B cell (primary cell): Measurements from ENCODE around the gene STXBP2. TPM values are rescaled to one million over a fixed set of nuclear protein-coding genes. Genes with fewer than 3 reads are reported as not detected.

Source experiments
- ATAC-seq: fragments of 200-7000 bp; cut with Tn5 transposase; one replicate; pipeline ENCODE4 v1.10.0; 2021; ENCODE audit warnings: low read depth, mild to moderate bottlenecking, moderate number of reproducible peaks, moderate library complexity
- CTCF ChIA-PET: fragments of 350-600 bp; sonication (Branson Sonifier 250); formaldehyde crosslinking; loops from one replicate; lab custom pipeline; 2021; ENCODE audit warnings: antibody characterized with exemption, inconsistent platforms; lab: Charles Lee
- POLR2A ChIA-PET: fragments of 350-600 bp; sonication (Branson Sonifier 250); formaldehyde crosslinking; loops from one replicate; lab custom pipeline; 2021; ENCODE audit warnings: antibody characterized with exemption; lab: Charles Lee
- DNase-seq: peaks from one replicate; pipeline ENCODE4 v3.0.0; 2013
- H2AFZ ChIP-seq: 2 replicates; pipeline ENCODE4 v1.6.1; 2012; ENCODE audit warnings: mild to moderate bottlenecking, low read depth, low read length; ENCODE audit not compliant: insufficient read depth, poor library complexity, severe bottlenecking
- H3K27ac ChIP-seq, 2 donors: 1 replicate in 1 of 2; 2 replicates in 1 of 2; pipeline ENCODE4 v1.5.1; 2012 to 2013; ENCODE audit warnings: low read length in 2 of 2, mild to moderate bottlenecking in 2 of 2, moderate library complexity in 1 of 2
- H3K27me3 ChIP-seq, 4 experiments: fragments of 200-600 bp in 1 of 4; sonication (generic) in 1 of 4; replicated peaks in 1 of 4; 1 replicate in 2 of 4; 2 replicates in 2 of 4; pipeline versions ENCODE4 v1.6.1 to v1.7.0; 2013 to 2016; ENCODE audit warnings: low read length in 3 of 4, mild to moderate bottlenecking in 2 of 4, mixed read lengths in 1 of 4, moderate library complexity in 1 of 4; ENCODE audit not compliant: insufficient read depth in 4 of 4, control insufficient read depth in 3 of 4; ENCODE audit errors: control extremely low read depth in 1 of 4
- H3K36me3 ChIP-seq, 2 experiments: replicated peaks in 1 of 2; 1 replicate in 1 of 2; 2 replicates in 1 of 2; pipeline versions ENCODE4 v1.6.1 to v1.7.1; 2013; ENCODE audit warnings: low read length in 1 of 2; ENCODE audit not compliant: insufficient read depth in 2 of 2, control insufficient read depth in 1 of 2; ENCODE audit errors: control extremely low read depth in 1 of 2, extremely low read depth in 1 of 2
- H3K4me1 ChIP-seq, 2 donors: fragments of 200-600 bp in 1 of 2; sonication (generic) in 1 of 2; 1 replicate in 1 of 2; 2 replicates in 1 of 2; pipeline versions ENCODE4 v1.5.1 to v1.6.1; 2013 to 2017; ENCODE audit warnings: low read length in 2 of 2; ENCODE audit not compliant: control insufficient read depth in 2 of 2, insufficient read depth in 2 of 2
- H3K4me2 ChIP-seq: replicated peaks from 2 replicates; pipeline ENCODE3; 2012; ENCODE audit warnings: mild to moderate bottlenecking, low read depth, low read length; ENCODE audit not compliant: poor library complexity, severe bottlenecking
- H3K4me3 ChIP-seq, 5 experiments: fragments of 200-600 bp in 1 of 5; sonication (generic) in 1 of 5; 1 replicate in 3 of 5; 2 replicates in 2 of 5; pipeline versions ENCODE4 v1.5.1 to v1.7.0; 2011 to 2016; ENCODE audit warnings: low read length in 4 of 5, mild to moderate bottlenecking in 4 of 5, low read depth in 2 of 5, control low read depth in 1 of 5, moderate library complexity in 1 of 5; ENCODE audit not compliant: insufficient read depth in 1 of 5; ENCODE audit errors: control extremely low read depth in 1 of 5, extremely low read depth in 1 of 5
- H3K79me2 ChIP-seq: fragments of 200-600 bp; sonication (generic); one replicate; pipeline ENCODE4 v1.6.0; 2016; ENCODE audit warnings: low read length; ENCODE audit not compliant: control insufficient read depth, insufficient read depth
- H3K9ac ChIP-seq: fragments of 200-600 bp; sonication (generic); 2 replicates; pipeline ENCODE4 v1.6.1; 2017; ENCODE audit warnings: mild to moderate bottlenecking, low read length, moderate library complexity
- H3K9me3 ChIP-seq, 3 donors: one replicate each; pipeline versions ENCODE4 v1.6.1 to v1.7.1; 2013; ENCODE audit warnings: low read length in 2 of 3; ENCODE audit not compliant: control insufficient read depth in 2 of 3, insufficient read depth in 1 of 3; ENCODE audit errors: control extremely low read depth in 1 of 3
- H4K20me1 ChIP-seq: 2 replicates; pipeline ENCODE4 v1.6.0; 2012; ENCODE audit warnings: mild to moderate bottlenecking, low read length; ENCODE audit not compliant: insufficient read depth, control insufficient read depth, poor library complexity, severe bottlenecking
- H3K27ac Mint-ChIP-seq: one replicate; pipeline ENCODE4 v1.8.0; 2021; ENCODE audit warnings: mixed read lengths
- H3K27me3 Mint-ChIP-seq: one replicate; pipeline ENCODE4 v1.8.0; 2021; ENCODE audit warnings: mixed read lengths
- H3K4me1 Mint-ChIP-seq: one replicate; pipeline ENCODE4 v1.8.0; 2021; ENCODE audit warnings: mixed read lengths
- H3K4me3 Mint-ChIP-seq: one replicate; pipeline ENCODE4 v1.8.0; 2021; ENCODE audit warnings: mixed read lengths
- H3K9me3 Mint-ChIP-seq: one replicate; pipeline ENCODE4 v1.8.0; 2022; ENCODE audit warnings: mixed read lengths; ENCODE audit not compliant: insufficient read depth
- EZH2 ChIP-seq: IDR thresholded peaks from 2 replicates; pipeline ENCODE4 v1.6.1; 2012; ENCODE audit warnings: borderline replicate concordance, low read depth, mild to moderate bottlenecking, moderate library complexity, low read length; ENCODE audit not compliant: insufficient read depth, poor library complexity, severe bottlenecking
- WGBS: methylation state at CpG from one replicate; pipeline ENCODE4 v1.1.5; 2013; ENCODE audit warnings: missing lambda C conversion rate; ENCODE audit not compliant: insufficient coverage; 5-methylcytosine and 5-hydroxymethylcytosine counted together
- intact Hi-C: fragments of 100-400 bp; cut with micrococcal nuclease; formaldehyde crosslinking; loops from one replicate; pipeline ENCODE4 v1.10.0; 2022
- polyA plus RNA-seq: library from polyadenylated mRNA; depleted of rRNA; stranded (reverse); fragments of >200 nt; gene quantifications from 2 replicates; pipeline ENCODE4 v1.2.3, GENCODE V29; 2012
- total RNA-seq, 2 donors: library from RNA; stranded (reverse); fragments of 120-200 nt in 1 of 2; gene quantifications; 1 replicate in 1 of 2; 2 replicates in 1 of 2; pipeline versions ENCODE4 v1.2.3 to v1.2.4, GENCODE V29; 2013 to 2022
- TF ChIP-seq, protein P1 (sequence below): fragments of 200-600 bp; IDR thresholded peaks from one replicate; pipeline ENCODE4 v1.8.0; 2022; ENCODE audit warnings: antibody characterized with exemption, mild to moderate bottlenecking

Gene STXBP2
- total and polyA plus RNA-seq, 2 donors (not counting 1 experiment from before 2014, with no cell fraction given), result 222 to 226 TPM

DNA sequence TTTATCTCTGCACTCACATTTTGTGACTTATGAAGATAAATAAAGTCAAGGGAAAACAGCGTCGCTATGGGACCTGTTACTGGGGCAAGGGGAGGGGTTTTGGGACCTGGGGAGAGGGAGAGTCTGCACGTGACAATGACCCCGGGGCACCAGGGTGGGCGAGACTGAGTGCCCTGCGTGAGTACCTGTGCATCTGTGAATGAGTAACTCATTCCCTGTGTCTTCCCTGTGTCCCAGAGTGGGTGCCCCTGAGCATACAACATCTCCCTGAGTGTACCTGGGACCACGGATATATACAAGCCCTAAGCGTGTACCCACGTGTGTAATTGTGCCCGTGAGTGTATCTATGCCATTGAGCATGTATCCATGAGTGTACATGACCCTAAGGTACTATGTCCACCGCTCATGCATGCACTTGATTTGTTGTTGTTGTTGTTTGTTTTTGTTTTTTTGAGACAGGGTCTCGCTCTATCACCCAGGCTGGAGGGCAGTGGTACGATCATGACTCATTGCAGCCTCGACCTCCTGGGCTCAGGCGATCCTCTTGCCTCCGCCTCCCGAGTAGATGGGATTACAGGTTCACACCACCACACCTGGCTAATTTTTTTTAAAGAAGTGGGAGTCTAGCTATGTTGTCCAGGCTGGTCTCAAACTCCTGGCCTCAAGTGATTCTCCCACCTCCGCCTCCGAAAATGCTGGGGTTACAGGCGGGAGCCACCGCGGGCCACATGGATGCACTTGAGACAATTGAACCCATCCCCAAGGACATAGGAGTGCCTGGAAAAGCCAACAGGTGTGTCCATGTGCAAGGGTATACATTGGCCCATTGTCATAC lies 43.1 kb downstream of the STXBP2 start:
- peak overlapping the region in 4 of 5 experiments; percentile 74 to 98 (median 96) for H3K4me3 ChIP-seq
- H3K4me1 ChIP-seq, result peaks cover 39 to 49% of the 10 kb centered on the region in 2 donors
- peaks cover 26% of the 10 kb centered on the region for H4K20me1 ChIP-seq
- no peaks in the 10 kb centered on the region for H3K9me3 Mint-ChIP-seq
- DNase-seq (no peak), ATAC-seq (no peak)
- H3K27me3 Mint-ChIP-seq, result peaks cover 16% of the 10 kb centered on the region
- ChIA-PET CTCF (interaction anchor here (0.8 to 5.4 kb wide), 36 partner anchors 10 to 340 kb away, joined by 3 to 145 read pairs (median 6); partner anchors contain the start of genes FCER2, PET100, RETN and XAB2), POLR2A (interaction anchor here (0.8 to 1.5 kb wide), 6 partner anchors 18 to 126 kb away, joined by 3 to 15 read pairs (median 4); partner anchors contain the start of gene FCER2)
- TF ChIP-seq EZH2, result no peak
- H3K27me3 ChIP-seq, result peaks cover 0 to 23% (median 3%) of the 10 kb centered on the region in 4 experiments
- peak overlapping the region; percentile 79 for H3K9ac ChIP-seq
- H3K36me3 ChIP-seq, result peaks cover 0 to 18% of the 10 kb centered on the region in 2 experiments
- peak overlapping the region; percentile 85 for H2AFZ ChIP-seq
- peak overlapping the region; percentile 80 for H3K27ac Mint-ChIP-seq
- H3K4me3 Mint-ChIP-seq, result peak overlapping the region; percentile 87
- H3K4me2 ChIP-seq, result peak overlapping the region; percentile 94
- intact Hi-C loops, result loop anchor here (1.0 to 5.0 kb wide), 8 partner anchors 22 to 583 kb away; partner anchors contain the start of gene SNAPC2
- WGBS, result 60% methylated on average over 19 of the region's 22 CpGs
- no peak overlapping the region for H3K27ac ChIP-seq
- peaks cover 0 to 9% (median 0%) of the 10 kb centered on the region in 3 donors for H3K9me3 ChIP-seq
- peaks cover 58% of the 10 kb centered on the region for H3K4me1 Mint-ChIP-seq
- H3K79me2 ChIP-seq, result peaks cover 32% of the 10 kb centered on the region

DNA sequence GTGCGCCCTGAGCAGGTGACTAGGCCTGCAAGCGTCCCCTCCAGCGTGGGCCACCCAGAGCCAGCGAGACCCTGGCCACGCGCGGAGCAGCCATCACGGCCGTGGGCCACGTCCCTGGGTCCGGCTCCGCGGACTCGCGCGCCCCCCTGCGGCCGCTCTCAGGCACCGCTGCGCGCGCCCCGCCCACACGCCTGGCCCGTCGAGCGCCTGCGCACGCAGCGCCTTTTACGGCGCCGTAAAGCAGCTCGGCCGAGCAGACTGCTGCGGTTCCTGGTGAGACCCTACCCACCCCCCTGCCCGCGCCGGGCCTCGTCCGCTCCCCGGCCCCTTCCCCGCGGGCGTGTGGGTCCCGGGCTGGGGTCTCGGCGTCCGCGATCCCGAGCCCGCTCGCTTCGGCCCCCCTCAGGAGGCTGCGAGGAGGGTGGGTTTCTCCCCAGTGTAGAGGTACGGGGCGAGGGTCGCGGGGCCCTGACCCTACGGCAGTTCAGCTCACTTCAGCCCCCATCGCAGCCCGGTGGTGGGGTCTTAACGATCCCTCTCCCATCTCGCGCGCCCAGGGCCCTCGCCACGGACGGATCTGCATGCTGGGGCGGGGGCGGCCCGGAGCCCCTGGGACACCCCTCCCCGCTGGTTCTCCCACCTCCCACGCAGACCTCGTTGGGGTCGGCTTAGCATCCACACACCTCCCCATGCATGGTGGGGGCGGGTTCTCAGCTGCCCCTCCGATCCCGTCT lies 43.9 kb downstream of the STXBP2 start, which contains the start of gene TRAPPC5:
Gene TRAPPC5 (plus strand): TSS at position 228 of the 734 bp plus-strand sequence. CDS start 1,421 bp downstream, outside the sequence.
- under 1% methylated on average over 79 of the region's 79 CpGs for WGBS
- peaks cover 63% of the 10 kb centered on the region for H3K4me1 Mint-ChIP-seq

More for the DNA sequence above, 43.9 kb downstream of the STXBP2 start, which contains the start of gene TRAPPC5:
- TF ChIP-seq, protein P1, sequence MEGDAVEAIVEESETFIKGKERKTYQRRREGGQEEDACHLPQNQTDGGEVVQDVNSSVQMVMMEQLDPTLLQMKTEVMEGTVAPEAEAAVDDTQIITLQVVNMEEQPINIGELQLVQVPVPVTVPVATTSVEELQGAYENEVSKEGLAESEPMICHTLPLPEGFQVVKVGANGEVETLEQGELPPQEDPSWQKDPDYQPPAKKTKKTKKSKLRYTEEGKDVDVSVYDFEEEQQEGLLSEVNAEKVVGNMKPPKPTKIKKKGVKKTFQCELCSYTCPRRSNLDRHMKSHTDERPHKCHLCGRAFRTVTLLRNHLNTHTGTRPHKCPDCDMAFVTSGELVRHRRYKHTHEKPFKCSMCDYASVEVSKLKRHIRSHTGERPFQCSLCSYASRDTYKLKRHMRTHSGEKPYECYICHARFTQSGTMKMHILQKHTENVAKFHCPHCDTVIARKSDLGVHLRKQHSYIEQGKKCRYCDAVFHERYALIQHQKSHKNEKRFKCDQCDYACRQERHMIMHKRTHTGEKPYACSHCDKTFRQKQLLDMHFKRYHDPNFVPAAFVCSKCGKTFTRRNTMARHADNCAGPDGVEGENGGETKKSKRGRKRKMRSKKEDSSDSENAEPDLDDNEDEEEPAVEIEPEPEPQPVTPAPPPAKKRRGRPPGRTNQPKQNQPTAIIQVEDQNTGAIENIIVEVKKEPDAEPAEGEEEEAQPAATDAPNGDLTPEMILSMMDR, result peak; percentile 95
- no peak for TF ChIP-seq EZH2
- Histone ChIP-seq H3K4me2 (peak within 1 kb of the TSS; percentile 94), H4K20me1 (peaks cover 33% of the 10 kb centered on the region), H3K9me3 (peaks cover 0 to 9% (median 0%) of the 10 kb centered on the region in 3 donors), H2AFZ (peak within 1 kb of the TSS; percentile 85), H3K36me3 (peaks cover 0 to 21% of the 10 kb centered on the region in 2 experiments), H3K27ac (peak within 1 kb of the TSS; percentile 79 to 92), H3K27me3 (peaks cover 0 to 21% (median 3%) of the 10 kb centered on the region in 4 experiments), H3K4me3 (peak within 1 kb of the TSS; percentile 35 to 98 (median 93)), H3K9ac (peak within 1 kb of the TSS; percentile 79), H3K79me2 (peaks cover 32% of the 10 kb centered on the region), H3K4me1 (peaks cover 37 to 45% of the 10 kb centered on the region in 2 donors)
- Mint-ChIP-seq H3K27ac (peak within 1 kb of the TSS; percentile 92), H3K27me3 (peaks cover 15% of the 10 kb centered on the region), H3K9me3 (no peaks in the 10 kb centered on the region), H3K4me3 (peak within 1 kb of the TSS; percentile 87)
- ChIA-PET CTCF (interaction anchor here (0.5 to 5.4 kb wide), 50 partner anchors 10 to 578 kb away, joined by 3 to 145 read pairs (median 5); partner anchors contain the start of genes FCER2, MAP2K7, PET100 and RETN), POLR2A (interaction anchor here (0.6 to 1.5 kb wide), 8 partner anchors 17 to 125 kb away, joined by 3 to 15 read pairs (median 4); partner anchors contain the start of gene FCER2)
- intact Hi-C loops, result loop anchor here (1.0 to 5.0 kb wide), 4 partner anchors 14 to 37 kb away; partner anchors contain the start of gene FCER2
- ATAC-seq (peak; percentile 65), DNase-seq (peak; percentile 93)
